HCT116 (cell line): Measurements from ENCODE around the gene PAQR4. TPM values are rescaled to one million over a fixed set of nuclear protein-coding genes. Genes with fewer than 3 reads are reported as not detected.

ENCODE experiments used
- ATAC-seq: fragments of 200-7000 bp; cut with Tn5 transposase; 2 replicates; pipeline ENCODE4 v1.9.1; 2020; ENCODE audit warnings: mild to moderate bottlenecking, moderate library complexity
- BruUV-seq: library from RNA; stranded (reverse); fragments of 400-500 nt; replicated peaks from 2 replicates; lab custom pipeline; 2021; lab: Mats Ljungman, UMichigan
- CTCF ChIA-PET: fragments of 300-600 bp; sonication (Branson Sonifier 250); formaldehyde crosslinking; loops from one replicate; lab custom pipeline; 2021; ENCODE audit warnings: antibody characterized with exemption; lab: Charles Lee
- POLR2A ChIA-PET: fragments of 300-600, 350-600 bp; sonication (Branson Sonifier 250); formaldehyde crosslinking; loops from one replicate; lab custom pipeline; 2021; ENCODE audit warnings: antibody characterized with exemption; lab: Charles Lee
- RAD21 ChIA-PET, 2 experiments: fragments of 300-600 bp; sonication (Branson Sonifier 250); formaldehyde crosslinking; loops; one replicate each; lab custom pipeline; 2023; ENCODE audit warnings: low total read pairs in 2 of 2; ENCODE audit not compliant: uncharacterized antibody in 2 of 2, unreplicated experiment in 2 of 2, low non-redundant PET in 1 of 2; lab: Charles Lee
- DNase-seq: peaks from one replicate; pipeline ENCODE4 v3.0.0-alpha.2; 2010; ENCODE audit warnings: low read depth, low spot score
- H2AFZ ChIP-seq: fragments of 200-600 bp; shearing (Covaris generic), sonication (generic); 2 replicates; pipeline ENCODE4 v1.6.1; 2017; ENCODE audit warnings: low read depth, mixed run types, mixed read lengths, antibody characterized with exemption, low read length; ENCODE audit not compliant: poor library complexity, severe bottlenecking
- H3K27ac ChIP-seq: 2 replicates; pipeline ENCODE4 v1.5.1; 2012; ENCODE audit warnings: low read depth, low read length
- H3K27me3 ChIP-seq: fragments of 200-600 bp; sonication (generic); 2 replicates; pipeline ENCODE4 v1.6.1; 2016; ENCODE audit warnings: mixed run types, low read length, mixed read lengths; ENCODE audit not compliant: insufficient read depth
- H3K36me3 ChIP-seq, 2 experiments: fragments of 200-500 bp in 1 of 2; fragments of 200-600 bp in 1 of 2; sonication (Bioruptor generic) in 1 of 2; sonication (generic) in 1 of 2; 2 replicates each; pipeline versions ENCODE4 v1.5.1 to v1.6.1; 2014 to 2016; ENCODE audit warnings: low read length in 2 of 2, inconsistent platforms in 1 of 2, mixed read lengths in 1 of 2, mixed run types in 1 of 2; ENCODE audit not compliant: insufficient read depth in 2 of 2, control insufficient read depth in 1 of 2
- H3K4me1 ChIP-seq, 2 experiments: fragments of 200-600 bp in 1 of 2; sonication (generic) in 1 of 2; 2 replicates each; pipeline versions ENCODE4 v1.5.1 to v1.6.1; 2012 to 2017; ENCODE audit warnings: low read length in 2 of 2, inconsistent platforms in 1 of 2, mild to moderate bottlenecking in 1 of 2, mixed read lengths in 1 of 2, mixed run types in 1 of 2, moderate library complexity in 1 of 2; ENCODE audit not compliant: insufficient read depth in 2 of 2, control insufficient read depth in 1 of 2
- H3K4me2 ChIP-seq: fragments of 200-600 bp; sonication (generic); 2 replicates; pipeline ENCODE4 v1.6.1; 2017; ENCODE audit warnings: mixed run types, low read length, mixed read lengths
- H3K4me3 ChIP-seq, 2 experiments: fragments of 200-600 bp in 1 of 2; sonication (generic) in 1 of 2; replicated peaks in 1 of 2; 2 replicates each; pipeline ENCODE4 v1.5.1; 2011 to 2016; ENCODE audit warnings: low read length in 2 of 2, control low read depth in 1 of 2, low read depth in 1 of 2, mild to moderate bottlenecking in 1 of 2, mixed read lengths in 1 of 2, mixed run types in 1 of 2
- H3K79me2 ChIP-seq: fragments of 200-600 bp; sonication (generic); 2 replicates; pipeline ENCODE4 v1.6.1; 2017; ENCODE audit warnings: mild to moderate bottlenecking, mixed run types, low read length, moderate library complexity, mixed read lengths; ENCODE audit not compliant: insufficient read depth
- H3K9ac ChIP-seq: fragments of 200-600 bp; sonication (generic); 2 replicates; pipeline ENCODE4 v1.6.1; 2016; ENCODE audit warnings: low read length, mixed read lengths
- H3K9me2 ChIP-seq: fragments of 200-600 bp; sonication (generic), shearing (Covaris generic); 2 replicates; pipeline ENCODE4 v1.6.1; 2017; ENCODE audit warnings: mixed run types, mild to moderate bottlenecking, moderate library complexity; ENCODE audit not compliant: insufficient read depth
- H3K9me3 ChIP-seq, 2 experiments: fragments of 200-500 bp in 1 of 2; fragments of 200-600 bp in 1 of 2; sonication (Bioruptor generic) in 1 of 2; sonication (generic) in 1 of 2; 2 replicates each; pipeline ENCODE4 v1.6.1; 2014 to 2017; ENCODE audit warnings: low read length in 2 of 2, mixed read lengths in 2 of 2, inconsistent platforms in 1 of 2, low read depth in 1 of 2, mild to moderate bottlenecking in 1 of 2, mixed run types in 1 of 2, moderate library complexity in 1 of 2; ENCODE audit not compliant: control insufficient read depth in 1 of 2, insufficient read depth in 1 of 2
- H4K20me1 ChIP-seq: fragments of 200-600 bp; sonication (generic), shearing (Covaris generic); 2 replicates; pipeline ENCODE4 v1.6.1; 2017; ENCODE audit warnings: mixed run types, mild to moderate bottlenecking, moderate library complexity; ENCODE audit not compliant: insufficient read depth
- CBX3 ChIP-seq: IDR thresholded peaks from 2 replicates; pipeline ENCODE4 v1.6.1; 2012; ENCODE audit warnings: low read depth
- CEBPB ChIP-seq: IDR thresholded peaks from 2 replicates; pipeline ENCODE4 v1.6.1; 2012; ENCODE audit warnings: low read depth
- EGR1 ChIP-seq: IDR thresholded peaks from 2 replicates; pipeline ENCODE4 v1.6.1; 2012; ENCODE audit warnings: low read depth
- ELF1 ChIP-seq: IDR thresholded peaks from 2 replicates; pipeline ENCODE4 v1.6.1; 2012; ENCODE audit warnings: low read depth, borderline replicate concordance
- EZH2 ChIP-seq: fragments of 200-600 bp; sonication (generic); IDR thresholded peaks from 2 replicates; pipeline ENCODE4 v1.6.1; 2017; ENCODE audit warnings: antibody characterized with exemption, mixed run types
- EZH2phosphoT487 ChIP-seq: fragments of 200-600 bp; IDR thresholded peaks from 2 replicates; pipeline ENCODE4 v1.6.1; 2018; ENCODE audit warnings: antibody characterized with exemption, borderline replicate concordance
- FOSL1 ChIP-seq: IDR thresholded peaks from 2 replicates; pipeline ENCODE4 v1.6.1; 2012; ENCODE audit warnings: low read depth
- POLR2AphosphoS5 ChIP-seq: IDR thresholded peaks from 2 replicates; pipeline ENCODE4 v1.6.1; 2011; ENCODE audit warnings: mild to moderate bottlenecking, low read depth, low read length, moderate library complexity
- RAD21 ChIP-seq: IDR thresholded peaks from 2 replicates; pipeline ENCODE4 v1.6.1; 2012; ENCODE audit warnings: low read depth, mild to moderate bottlenecking
- SIN3A ChIP-seq: IDR thresholded peaks from 2 replicates; pipeline ENCODE4 v1.6.1; 2012; ENCODE audit warnings: low read depth
- SP1 ChIP-seq: IDR thresholded peaks from 2 replicates; pipeline ENCODE4 v1.6.1; 2012; ENCODE audit warnings: low read depth
- TCF7L2 ChIP-seq: IDR thresholded peaks from 2 replicates; pipeline ENCODE4 v1.7.0; 2011; ENCODE audit warnings: borderline replicate concordance, inconsistent platforms; ENCODE audit not compliant: insufficient read depth, insufficient read length; ENCODE audit errors: extremely low read depth
- YY1 ChIP-seq: IDR thresholded peaks from 2 replicates; pipeline ENCODE4 v1.6.1; 2011; ENCODE audit warnings: low read length, low read depth, moderate library complexity, mild to moderate bottlenecking; ENCODE audit not compliant: insufficient replicate concordance; ENCODE audit errors: extremely low read depth
- ZFX ChIP-seq: fragments of 450-650 bp; IDR thresholded peaks from 2 replicates; pipeline ENCODE4 v1.6.1; 2017
- ZNF274 ChIP-seq: fragments of 200-500 bp; sonication (Bioruptor generic); IDR thresholded peaks from 2 replicates; pipeline ENCODE4 v1.6.1; 2014; ENCODE audit warnings: mild to moderate bottlenecking, low read depth, low read length, inconsistent platforms
- intact Hi-C: fragments of 100-400 bp; cut with micrococcal nuclease; formaldehyde crosslinking; loops from 2 replicates; pipeline ENCODE4 v1.10.0; 2022
- total RNA-seq: library from RNA; stranded (reverse); gene quantifications from one replicate; pipeline ENCODE4 v1.2.1, GENCODE V29; 2021; ENCODE audit not compliant: unreplicated experiment
- TF ChIP-seq, protein P1 (sequence below): IDR thresholded peaks from 2 replicates; pipeline ENCODE4 v1.6.1; 2012; ENCODE audit warnings: low read depth
- TF ChIP-seq, protein P2 (sequence below): IDR thresholded peaks from 2 replicates; pipeline ENCODE4 v1.6.1; 2011; ENCODE audit warnings: mild to moderate bottlenecking, low read length, moderate library complexity; ENCODE audit not compliant: insufficient replicate concordance; ENCODE audit errors: extremely low read depth
- TF ChIP-seq, protein P3 (sequence below): IDR thresholded peaks from 2 replicates; pipeline ENCODE4 v1.6.1; 2012

The PAQR4 gene
- total RNA-seq, 1 experiment from 2014 or later: 45.6 TPM

DNA sequence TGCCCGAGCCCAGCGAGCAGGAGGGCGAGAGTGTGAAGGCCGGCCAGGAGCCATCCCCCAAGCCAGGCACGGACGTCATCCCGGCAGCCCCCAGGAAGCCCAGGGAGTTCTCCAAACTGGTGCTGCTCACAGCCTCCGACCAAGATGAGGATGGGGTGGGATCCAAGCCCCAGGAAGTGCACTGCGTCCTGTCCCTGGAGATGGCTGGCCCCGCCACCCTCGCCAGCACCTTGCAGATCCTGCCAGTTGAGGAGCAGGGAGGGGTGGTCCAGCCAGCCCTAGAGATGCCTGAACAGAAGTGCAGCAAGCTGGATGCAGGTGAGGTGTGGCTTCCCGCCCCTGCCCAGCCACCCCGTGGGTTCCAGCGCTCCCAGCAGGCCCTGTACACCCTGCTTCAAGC is 39.5 kb upstream of the PAQR4 start:
- H3K4me3 ChIP-seq: no peak overlapping the region
- H3K27ac ChIP-seq: no peak overlapping the region
- no peak overlapping the region for H2AFZ ChIP-seq
- H3K9me3 ChIP-seq: no peaks in the 10 kb centered on the region
- H3K4me1 ChIP-seq: peaks cover 0 to 11% of the 10 kb centered on the region in 2 experiments; a peak in 3 of 4 replicates
- no peaks in the 10 kb centered on the region for H4K20me1 ChIP-seq
- H3K36me3 ChIP-seq: no peaks in the 10 kb centered on the region
- intact Hi-C loops: no loop called here
- ATAC-seq: no peak
- ChIA-PET RAD21 (no interaction called here), CTCF (no interaction called here), POLR2A (no interaction called here)
- no peak for DNase-seq
- H3K27me3 ChIP-seq: no peaks in the 10 kb centered on the region
- BruUV-seq: no TSS peak
- no peaks in the 10 kb centered on the region for H3K9me2 ChIP-seq
- TF ChIP-seq EZH2phosphoT487: no peak
- TF ChIP-seq RAD21: no peak
- TF ChIP-seq ZFX: no peak
- TF ChIP-seq ELF1: no peak
- no peak for TF ChIP-seq FOSL1
- TF ChIP-seq, protein P1, sequence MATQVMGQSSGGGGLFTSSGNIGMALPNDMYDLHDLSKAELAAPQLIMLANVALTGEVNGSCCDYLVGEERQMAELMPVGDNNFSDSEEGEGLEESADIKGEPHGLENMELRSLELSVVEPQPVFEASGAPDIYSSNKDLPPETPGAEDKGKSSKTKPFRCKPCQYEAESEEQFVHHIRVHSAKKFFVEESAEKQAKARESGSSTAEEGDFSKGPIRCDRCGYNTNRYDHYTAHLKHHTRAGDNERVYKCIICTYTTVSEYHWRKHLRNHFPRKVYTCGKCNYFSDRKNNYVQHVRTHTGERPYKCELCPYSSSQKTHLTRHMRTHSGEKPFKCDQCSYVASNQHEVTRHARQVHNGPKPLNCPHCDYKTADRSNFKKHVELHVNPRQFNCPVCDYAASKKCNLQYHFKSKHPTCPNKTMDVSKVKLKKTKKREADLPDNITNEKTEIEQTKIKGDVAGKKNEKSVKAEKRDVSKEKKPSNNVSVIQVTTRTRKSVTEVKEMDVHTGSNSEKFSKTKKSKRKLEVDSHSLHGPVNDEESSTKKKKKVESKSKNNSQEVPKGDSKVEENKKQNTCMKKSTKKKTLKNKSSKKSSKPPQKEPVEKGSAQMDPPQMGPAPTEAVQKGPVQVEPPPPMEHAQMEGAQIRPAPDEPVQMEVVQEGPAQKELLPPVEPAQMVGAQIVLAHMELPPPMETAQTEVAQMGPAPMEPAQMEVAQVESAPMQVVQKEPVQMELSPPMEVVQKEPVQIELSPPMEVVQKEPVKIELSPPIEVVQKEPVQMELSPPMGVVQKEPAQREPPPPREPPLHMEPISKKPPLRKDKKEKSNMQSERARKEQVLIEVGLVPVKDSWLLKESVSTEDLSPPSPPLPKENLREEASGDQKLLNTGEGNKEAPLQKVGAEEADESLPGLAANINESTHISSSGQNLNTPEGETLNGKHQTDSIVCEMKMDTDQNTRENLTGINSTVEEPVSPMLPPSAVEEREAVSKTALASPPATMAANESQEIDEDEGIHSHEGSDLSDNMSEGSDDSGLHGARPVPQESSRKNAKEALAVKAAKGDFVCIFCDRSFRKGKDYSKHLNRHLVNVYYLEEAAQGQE: no peak
- TF ChIP-seq YY1: no peak
- no peak for TF ChIP-seq POLR2AphosphoS5
- no peak for TF ChIP-seq SIN3A
- TF ChIP-seq, protein P2, sequence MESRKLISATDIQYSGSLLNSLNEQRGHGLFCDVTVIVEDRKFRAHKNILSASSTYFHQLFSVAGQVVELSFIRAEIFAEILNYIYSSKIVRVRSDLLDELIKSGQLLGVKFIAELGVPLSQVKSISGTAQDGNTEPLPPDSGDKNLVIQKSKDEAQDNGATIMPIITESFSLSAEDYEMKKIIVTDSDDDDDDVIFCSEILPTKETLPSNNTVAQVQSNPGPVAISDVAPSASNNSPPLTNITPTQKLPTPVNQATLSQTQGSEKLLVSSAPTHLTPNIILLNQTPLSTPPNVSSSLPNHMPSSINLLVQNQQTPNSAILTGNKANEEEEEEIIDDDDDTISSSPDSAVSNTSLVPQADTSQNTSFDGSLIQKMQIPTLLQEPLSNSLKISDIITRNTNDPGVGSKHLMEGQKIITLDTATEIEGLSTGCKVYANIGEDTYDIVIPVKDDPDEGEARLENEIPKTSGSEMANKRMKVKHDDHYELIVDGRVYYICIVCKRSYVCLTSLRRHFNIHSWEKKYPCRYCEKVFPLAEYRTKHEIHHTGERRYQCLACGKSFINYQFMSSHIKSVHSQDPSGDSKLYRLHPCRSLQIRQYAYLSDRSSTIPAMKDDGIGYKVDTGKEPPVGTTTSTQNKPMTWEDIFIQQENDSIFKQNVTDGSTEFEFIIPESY: no peak
- TF ChIP-seq SP1: no peak
- no peak for TF ChIP-seq EZH2
- TF ChIP-seq, protein P3, sequence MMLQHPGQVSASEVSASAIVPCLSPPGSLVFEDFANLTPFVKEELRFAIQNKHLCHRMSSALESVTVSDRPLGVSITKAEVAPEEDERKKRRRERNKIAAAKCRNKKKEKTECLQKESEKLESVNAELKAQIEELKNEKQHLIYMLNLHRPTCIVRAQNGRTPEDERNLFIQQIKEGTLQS: no peak
- no peak for TF ChIP-seq CBX3
- TF ChIP-seq EGR1: no peak
- no peak for TF ChIP-seq TCF7L2
- no peak for TF ChIP-seq ZNF274
- no peak for TF ChIP-seq CEBPB
- H3K9ac ChIP-seq: no peak overlapping the region
- H3K4me2 ChIP-seq: no peak overlapping the region
- peaks cover 8% of the 10 kb centered on the region; the same call in 1 of the 2 replicates for H3K79me2 ChIP-seq
